GM03348 (cell line): ENCODE measurements around the gene SPDEF.

Experiments used
- DNase-seq: peaks from one replicate; pipeline ENCODE4 v3.0.0; 2012; ENCODE audit warnings: low spot score

SPDEF gene

GRCh38 chr6:34514593-34515472 lies 41.3 kb downstream of the SPDEF start:
- DNase-seq, result peak; percentile 53

DNA sequence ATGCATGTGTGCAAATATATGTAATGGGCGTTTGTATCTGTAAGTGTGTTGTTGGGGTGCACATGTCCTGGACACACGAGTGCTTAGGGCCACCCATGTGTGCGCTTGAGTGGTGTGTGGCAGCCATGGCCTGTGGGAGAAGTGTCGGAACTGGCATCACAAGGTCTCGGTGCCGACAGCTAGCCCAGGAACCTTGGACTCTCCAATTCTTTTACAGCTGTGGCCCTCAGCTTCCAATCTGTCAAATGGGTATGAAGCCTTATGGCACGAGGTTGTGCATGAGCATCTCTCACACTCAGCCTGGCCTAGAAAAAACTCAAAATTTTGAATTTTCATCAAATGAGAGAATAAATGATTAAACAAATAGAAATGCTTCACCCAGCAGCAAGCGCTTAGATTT lies 42.0 kb downstream of the SPDEF start:
- DNase-seq, result no peak

DNA sequence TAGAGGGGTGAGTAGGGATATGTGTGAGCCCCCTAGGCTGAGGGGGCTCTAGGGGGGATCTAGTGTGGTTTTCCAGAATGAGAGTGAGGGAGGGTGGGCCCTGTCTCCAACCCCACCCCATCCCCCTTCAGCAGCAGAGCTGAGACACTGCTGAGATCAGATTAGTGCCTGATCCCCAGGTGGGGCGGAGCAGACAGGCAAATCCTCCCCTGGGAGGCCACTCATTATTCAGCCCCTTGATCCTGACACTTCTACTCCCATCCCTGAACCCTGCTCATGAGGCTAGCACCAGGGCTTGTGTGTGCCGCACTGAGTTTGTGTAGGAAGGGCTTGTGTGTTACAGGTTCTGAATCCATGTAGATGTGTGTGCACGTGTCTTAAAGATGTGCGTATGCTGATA lies 42.5 kb downstream of the SPDEF start:
- no peak for DNase-seq

- no peak for DNase-seq
These were observed 43.4 kb downstream of the SPDEF start for GRCh38 chr6:34512738-34513115.

GRCh38 chr6:34511915-34512737 lies 44.0 kb downstream of the SPDEF start:
- DNase-seq, result no peak

DNA sequence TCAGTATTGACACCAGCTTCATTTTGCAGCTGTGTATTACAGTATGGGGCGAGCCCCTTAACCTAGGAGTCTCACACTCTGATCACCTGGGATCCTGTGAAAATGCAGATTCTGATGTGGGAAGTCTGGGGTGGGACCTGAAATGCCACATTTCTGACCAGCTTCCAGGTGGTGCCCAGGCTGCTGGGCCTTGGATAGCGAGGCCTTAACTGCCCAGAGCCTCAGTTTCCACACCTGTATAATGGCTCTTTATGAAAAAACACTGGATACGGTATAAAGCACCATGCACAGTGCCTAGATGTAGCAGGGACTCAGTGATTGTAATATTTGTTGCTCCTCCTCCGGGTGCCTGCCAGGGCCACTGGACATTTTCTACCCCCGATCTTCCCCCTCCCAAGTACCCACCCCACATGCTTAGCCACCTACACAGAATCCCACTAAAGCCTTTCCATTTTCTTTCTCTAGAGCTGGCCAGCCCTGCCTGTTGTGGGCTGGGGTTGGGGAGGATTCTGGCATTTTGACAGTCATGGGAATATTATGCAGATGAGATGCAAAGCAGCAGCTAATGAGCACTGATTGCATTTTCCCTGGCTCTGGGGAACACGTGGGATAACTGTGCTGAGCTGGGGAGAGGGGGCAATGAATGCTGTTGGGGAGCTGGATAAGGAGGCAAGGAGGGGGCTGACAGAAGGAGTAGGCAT lies 44.8 kb downstream of the SPDEF start:
- DNase-seq, result no peak

DNA sequence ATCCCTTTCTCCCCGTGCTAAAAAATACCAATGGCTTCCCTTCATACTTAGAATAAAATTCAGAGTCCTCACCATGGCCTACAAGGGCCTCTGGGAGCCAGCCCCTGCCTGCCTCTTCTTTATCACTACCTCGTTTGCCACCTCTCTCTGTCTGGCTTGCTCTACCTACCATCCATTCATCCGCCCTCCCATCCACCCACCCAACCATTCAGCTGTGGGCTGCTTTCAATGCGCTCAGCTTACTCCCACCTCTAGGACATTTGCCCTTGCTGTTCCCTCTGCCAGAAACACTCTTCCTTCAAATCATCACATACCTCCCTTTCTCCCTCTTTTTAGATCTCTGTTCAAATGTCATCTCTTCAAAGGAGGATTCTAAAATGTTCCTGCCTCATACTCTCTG lies 45.8 kb downstream of the SPDEF start:
- DNase-seq, result no peak

DNA sequence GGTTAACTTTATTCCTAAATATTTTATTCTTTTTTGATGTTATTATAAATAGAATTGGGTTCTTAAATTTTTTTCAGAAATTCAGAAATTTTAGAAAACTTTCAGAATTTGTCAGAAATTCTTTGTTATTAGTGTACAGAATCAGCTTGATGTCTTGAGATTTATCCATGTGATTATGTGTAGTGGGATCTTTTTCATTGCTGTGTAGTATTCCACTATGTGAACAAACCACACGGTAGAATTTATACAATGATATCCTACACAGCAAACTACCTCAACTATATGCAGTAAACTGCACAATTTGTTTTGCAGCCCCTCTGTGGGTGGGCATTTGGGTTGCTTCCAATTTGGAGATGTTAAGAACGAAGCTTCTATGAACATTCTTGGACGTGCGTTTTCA lies 46.3 kb downstream of the SPDEF start:
- DNase-seq, result no peak

DNA sequence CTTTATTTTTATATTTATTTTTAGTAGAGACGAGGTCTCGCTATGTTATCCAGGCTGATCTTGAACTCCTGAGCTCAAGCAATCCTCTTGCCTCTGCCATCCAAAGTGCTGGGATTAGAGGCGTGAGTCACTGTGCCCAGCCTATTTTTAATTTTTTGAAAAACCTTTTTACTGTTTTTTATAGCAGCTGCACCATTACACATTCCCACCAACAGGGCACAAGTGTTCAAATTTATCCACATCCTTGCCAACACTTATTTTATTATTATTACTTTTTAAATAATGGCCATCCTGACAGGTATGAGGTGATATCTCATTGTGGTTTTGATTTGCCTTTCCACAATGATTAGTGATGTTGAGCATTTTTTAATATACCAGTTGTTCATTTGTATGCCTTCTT lies 47.7 kb downstream of the SPDEF start:
- DNase-seq, result no peak

GRCh38 chr6:34506718-34507117 lies 49.4 kb downstream of the SPDEF start:
- DNase-seq, result no peak

DNA sequence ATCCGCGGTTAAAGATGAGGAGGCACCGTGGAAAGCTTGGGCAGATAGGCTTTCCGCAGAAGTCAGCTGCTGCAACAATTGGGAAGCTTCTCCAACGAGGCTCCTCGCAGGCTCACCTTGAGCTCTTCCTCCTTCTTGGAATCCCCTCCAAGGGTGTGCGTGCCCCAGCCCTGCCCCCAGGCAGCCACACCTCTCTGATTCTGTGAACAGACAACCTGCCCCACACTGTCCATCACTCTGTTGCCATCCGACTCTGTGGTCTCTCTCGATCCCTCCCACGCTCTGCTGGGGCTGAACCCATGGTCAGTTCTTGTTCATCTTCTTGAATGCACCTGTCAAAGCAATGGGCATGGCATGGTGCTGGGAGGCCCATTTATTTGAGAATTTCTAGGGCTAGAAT lies 58.7 kb downstream of the SPDEF start:
- DNase-seq, result no peak

GRCh38 chr6:34496103-34496685 lies 59.9 kb downstream of the SPDEF start:
- no peak for DNase-seq

DNA sequence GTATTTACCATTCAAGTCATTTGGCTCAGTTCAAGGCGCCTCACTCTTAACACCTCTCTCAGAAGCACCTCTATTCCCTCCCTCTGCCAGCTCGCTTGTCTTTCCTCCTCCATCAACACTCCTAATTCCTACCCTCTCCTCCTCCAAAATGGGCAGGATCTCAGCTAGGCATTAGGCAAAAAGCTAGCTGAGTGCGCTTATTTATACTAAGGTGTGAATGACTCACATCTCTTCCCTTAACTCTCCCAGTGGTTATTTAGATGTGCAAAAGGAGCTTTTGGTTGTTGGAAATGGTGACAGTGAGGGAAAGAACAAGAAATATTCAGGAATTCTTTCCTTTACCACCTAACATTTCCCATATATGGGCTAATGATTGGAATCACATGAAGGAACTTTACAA lies 61.2 kb downstream of the SPDEF start:
- DNase-seq, result no peak

DNA sequence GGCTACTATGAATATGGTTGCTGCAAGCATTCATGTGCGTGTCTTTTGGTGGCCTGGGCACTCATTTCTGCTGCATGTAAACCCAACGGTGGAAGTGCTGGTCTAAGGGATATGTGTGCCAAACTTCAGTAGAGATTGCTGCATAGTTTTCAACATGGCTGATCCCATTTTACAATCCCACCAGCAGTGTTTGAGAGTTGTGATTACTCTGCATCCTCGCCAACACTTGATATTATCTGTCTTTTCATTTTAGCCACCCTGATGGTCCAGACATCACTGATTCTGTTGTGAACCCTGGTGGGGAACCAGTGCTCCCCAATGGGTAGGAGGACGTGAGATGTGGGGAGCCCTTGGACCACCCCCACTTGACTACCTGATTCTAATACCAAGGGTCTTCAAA lies 62.8 kb downstream of the SPDEF start:
- DNase-seq, result no peak

GRCh38 chr6:34491091-34491430 lies 65.1 kb downstream of the SPDEF start:
- peak; percentile 83 for DNase-seq

- no peak for DNase-seq
These were observed 65.6 kb downstream of the SPDEF start for GRCh38 chr6:34490390-34491090.

DNA sequence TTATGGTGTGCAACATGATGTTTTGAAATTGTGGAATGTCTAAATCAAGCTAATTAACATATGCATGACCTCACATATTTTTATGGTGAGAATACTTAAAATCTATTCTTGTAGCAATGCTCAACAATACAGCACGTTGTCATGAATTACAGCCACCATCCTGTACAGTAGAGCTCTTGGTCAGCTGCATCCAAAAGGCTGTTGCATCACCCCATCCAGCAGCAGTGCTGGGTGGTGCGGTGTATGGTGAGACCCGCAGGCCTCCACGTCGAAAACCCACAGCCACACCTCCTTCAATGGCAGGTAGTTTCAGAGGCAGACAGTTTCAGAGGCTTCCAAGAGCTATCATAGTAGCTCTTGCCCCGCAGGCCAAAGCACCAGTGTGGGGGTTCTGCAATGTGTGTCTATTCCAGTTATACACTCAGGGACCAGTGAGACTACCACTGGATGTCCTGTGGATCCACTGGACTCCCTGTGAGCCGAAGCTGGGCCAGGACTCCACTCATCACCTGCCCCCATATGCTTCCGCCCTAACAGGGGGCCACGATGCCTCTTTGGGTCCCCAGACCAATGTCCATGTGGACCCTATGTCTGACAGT lies 66.8 kb downstream of the SPDEF start:
- no peak for DNase-seq
